ENCODE results near the gene DRAXIN. TPM values are rescaled to one million over a fixed set of nuclear protein-coding genes. Genes with fewer than 3 reads are reported as not detected.

The DRAXIN gene
- total RNA-seq, 1 experiment from 2014 or later: 20.5 TPM

- no peak overlapping the region for H3K4me3 Mint-ChIP-seq
- no peaks in the 10 kb centered on the region for H3K27me3 ChIP-seq (ENCODE audit: insufficient read depth, low read length)
- no peak overlapping the region for H2BK12ac ChIP-seq (ENCODE audit: insufficient read length, low read depth, low read length)
- H3K9me3 Mint-ChIP-seq: no peaks in the 10 kb centered on the region
- H3K27ac Mint-ChIP-seq: no peak overlapping the region
- no peaks in the 10 kb centered on the region for H3K36me3 Mint-ChIP-seq (ENCODE audit: insufficient read depth in 1 of 3, low read depth in 3 of 3)
- no peak overlapping the region for H2BK15ac ChIP-seq (ENCODE audit: low read depth, low read length)
- H3K79me2 ChIP-seq (ENCODE audit: insufficient read depth, low read length): no peaks in the 10 kb centered on the region
- DNase-seq: no peak
- H3K27me3 Mint-ChIP-seq (ENCODE audit: low read depth): peaks cover 23% of the 10 kb centered on the region
- H2BK5ac ChIP-seq (ENCODE audit: insufficient read length, low read length): no peak overlapping the region
- H3K4me1 ChIP-seq (ENCODE audit: insufficient read depth, low read length): no peaks in the 10 kb centered on the region
- no peak overlapping the region for H4K8ac ChIP-seq (replicated peaks; ENCODE audit: insufficient read length, low read depth, low read length)
- H3K18ac ChIP-seq (ENCODE audit: insufficient read length, low read depth, low read length): no peak overlapping the region
- no peak overlapping the region for H3K9ac ChIP-seq (ENCODE audit: extremely low read depth, insufficient read length, low read length)
- no peak overlapping the region for H2AFZ ChIP-seq (ENCODE audit: low read length)
- no peaks in the 10 kb centered on the region for H3K79me1 ChIP-seq (ENCODE audit: insufficient read depth, low read depth, low read length, poor library complexity, severe bottlenecking)
- H2BK120ac ChIP-seq (ENCODE audit: low read depth, low read length, poor library complexity, severe bottlenecking): no peak overlapping the region
- no peak overlapping the region for H3K56ac ChIP-seq (ENCODE audit: insufficient read length, low read depth, low read length)
- H3K23me2 ChIP-seq (ENCODE audit: insufficient read length, low read depth, low read length, poor library complexity, severe bottlenecking): no peaks in the 10 kb centered on the region
- H3K4me1 Mint-ChIP-seq: no peaks in the 10 kb centered on the region
- no peak overlapping the region for H3K14ac ChIP-seq (ENCODE audit: insufficient read depth, low read length)
- H4K20me1 ChIP-seq (ENCODE audit: control insufficient read depth, insufficient read depth, insufficient read length): no peaks in the 10 kb centered on the region
- H3K4ac ChIP-seq (ENCODE audit: low read depth, low read length): no peak overlapping the region
- H2BK20ac ChIP-seq (ENCODE audit: low read depth, low read length, poor library complexity, severe bottlenecking): no peak overlapping the region
- no peak overlapping the region for H4K91ac ChIP-seq (ENCODE audit: insufficient read length, low read depth, low read length)
- no peak overlapping the region for H2AK5ac ChIP-seq (ENCODE audit: insufficient read length, low read length)
- no peak overlapping the region for H3K4me2 ChIP-seq (ENCODE audit: insufficient read depth, insufficient read length, low read length)
- no peaks in the 10 kb centered on the region for H3K9me3 ChIP-seq (ENCODE audit: control insufficient read depth, low read depth, low read length)
- TF ChIP-seq, protein P1, sequence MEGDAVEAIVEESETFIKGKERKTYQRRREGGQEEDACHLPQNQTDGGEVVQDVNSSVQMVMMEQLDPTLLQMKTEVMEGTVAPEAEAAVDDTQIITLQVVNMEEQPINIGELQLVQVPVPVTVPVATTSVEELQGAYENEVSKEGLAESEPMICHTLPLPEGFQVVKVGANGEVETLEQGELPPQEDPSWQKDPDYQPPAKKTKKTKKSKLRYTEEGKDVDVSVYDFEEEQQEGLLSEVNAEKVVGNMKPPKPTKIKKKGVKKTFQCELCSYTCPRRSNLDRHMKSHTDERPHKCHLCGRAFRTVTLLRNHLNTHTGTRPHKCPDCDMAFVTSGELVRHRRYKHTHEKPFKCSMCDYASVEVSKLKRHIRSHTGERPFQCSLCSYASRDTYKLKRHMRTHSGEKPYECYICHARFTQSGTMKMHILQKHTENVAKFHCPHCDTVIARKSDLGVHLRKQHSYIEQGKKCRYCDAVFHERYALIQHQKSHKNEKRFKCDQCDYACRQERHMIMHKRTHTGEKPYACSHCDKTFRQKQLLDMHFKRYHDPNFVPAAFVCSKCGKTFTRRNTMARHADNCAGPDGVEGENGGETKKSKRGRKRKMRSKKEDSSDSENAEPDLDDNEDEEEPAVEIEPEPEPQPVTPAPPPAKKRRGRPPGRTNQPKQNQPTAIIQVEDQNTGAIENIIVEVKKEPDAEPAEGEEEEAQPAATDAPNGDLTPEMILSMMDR (conservative IDR thresholded peaks at IDR 0.05): no peak
- no peak overlapping the region for H3K27ac ChIP-seq (ENCODE audit: insufficient read length, low read depth, low read length)
- H4K5ac ChIP-seq (ENCODE audit: insufficient read length, low read depth, low read length): no peak overlapping the region
- H3K23ac ChIP-seq (ENCODE audit: insufficient read length, low read depth, low read length): no peak overlapping the region
- WGBS (ENCODE audit: extremely low coverage, insufficient read length, low lambda C conversion rate): no CpG with 5 or more reads among the region's 4 CpGs
- H3T11ph ChIP-seq (ENCODE audit: low read length): no peak overlapping the region
Measured at GRCh38 chr1:11769274-11769673, 77.8 kb downstream of the DRAXIN start.

All from H9 (cell line).